HL-60/S4 (cell line): ENCODE measurements around the gene PDE5A.
"Not testable (repeated sequence)": the region's sequence is repeated elsewhere in the genome, so short reads cannot be mapped to it uniquely, and the experiment has no call there.

ENCODE experiments used
- in situ Hi-C: fragments of 300-500 bp; cut with MboI; formaldehyde crosslinking; loops from 2 replicates; pipeline ENCODE4 v1.14.3; 2022; ENCODE audit warnings: low sequenced_read_pairs

PDE5A gene

DNA sequence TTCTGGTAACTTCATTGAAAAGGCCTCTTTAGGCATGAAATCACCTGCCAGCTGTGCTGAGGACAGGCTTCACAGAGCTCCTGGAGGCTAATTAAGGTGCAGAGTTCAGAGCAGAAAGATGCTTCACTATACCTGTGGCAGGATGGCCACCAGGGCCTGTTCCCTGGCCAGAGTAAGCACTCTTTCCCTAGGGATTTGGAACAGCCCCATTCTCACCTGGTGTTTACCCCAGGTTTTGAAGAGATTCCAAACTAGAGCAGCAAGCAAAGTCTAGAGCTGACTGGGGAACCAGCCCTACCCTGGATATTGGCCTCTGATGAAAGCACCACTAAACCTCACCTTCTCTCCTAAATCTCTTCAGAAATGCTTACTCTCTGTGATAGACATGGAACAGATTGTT lies 148.8 kb downstream of the PDE5A start:
- in situ Hi-C loops, result loop anchor here (25.0 kb wide), 1 partner anchor 493 kb away; no protein-coding TSS in a partner anchor

DNA sequence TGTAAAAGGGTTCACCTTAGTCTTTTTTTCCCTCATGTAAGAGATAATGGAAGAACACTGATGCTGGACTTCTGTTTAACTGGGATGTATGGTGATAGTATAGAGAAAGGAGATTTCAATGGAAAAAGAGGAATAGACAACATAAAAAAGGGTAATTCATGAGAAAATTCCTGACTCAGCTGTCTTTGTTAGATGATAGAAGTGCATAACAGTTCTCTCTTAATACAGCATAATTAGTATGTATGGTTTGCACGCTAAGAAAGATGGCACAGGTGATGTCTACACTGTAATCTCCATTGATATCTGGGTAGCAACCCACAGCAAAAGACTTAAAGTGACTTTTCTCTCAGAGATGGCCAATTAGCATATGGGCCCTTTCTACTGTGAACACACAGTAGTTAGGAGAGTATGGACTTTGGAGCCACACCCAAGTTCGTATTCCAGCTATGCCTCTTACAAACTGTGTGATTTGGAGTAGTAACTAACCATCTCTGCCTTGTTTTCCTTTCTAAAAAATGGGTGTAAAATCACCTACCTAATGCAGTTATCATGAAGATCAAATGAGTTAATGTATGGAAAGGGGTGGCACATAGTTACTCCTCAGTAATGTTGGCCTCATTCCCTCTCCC lies 149.3 kb downstream of the PDE5A start:
- in situ Hi-C loops, result loop anchor here (25.0 kb wide), 1 partner anchor 492 kb away; no protein-coding TSS in a partner anchor

DNA sequence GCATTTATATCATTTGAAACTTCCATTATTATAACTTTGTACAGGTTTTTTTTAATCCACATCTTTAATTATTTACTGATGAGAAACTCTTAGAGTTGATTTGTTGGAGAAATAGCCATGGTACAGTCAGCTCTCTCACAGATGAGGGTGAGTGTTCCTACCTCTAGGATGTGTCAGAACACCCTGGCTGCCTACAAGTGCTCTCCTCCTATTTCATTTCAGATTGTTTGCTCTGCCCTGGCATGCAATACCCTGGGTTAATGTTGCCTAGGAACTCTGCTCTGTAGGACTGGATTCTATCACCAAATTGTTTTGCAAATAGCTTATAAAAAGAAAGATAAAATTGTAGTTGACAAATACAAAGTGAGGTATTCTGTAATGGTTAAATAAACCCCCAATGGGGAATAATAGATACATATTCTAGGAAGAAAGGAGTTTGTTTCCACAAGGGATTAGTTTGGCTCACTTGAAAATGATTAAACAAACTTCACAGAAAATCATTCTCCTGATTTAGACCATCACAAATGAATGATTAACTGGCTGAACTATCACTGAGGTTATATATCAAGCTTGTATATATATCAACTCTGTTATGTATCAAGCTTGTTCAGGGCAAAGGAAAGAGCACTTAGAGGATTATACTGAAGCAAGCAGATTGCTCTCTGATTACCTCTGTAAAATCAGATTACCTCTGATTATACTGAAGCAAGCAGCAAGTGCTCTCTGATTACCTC lies 150.0 kb downstream of the PDE5A start:
- in situ Hi-C loops, result loop anchor here (25.0 kb wide), 1 partner anchor 491 kb away; no protein-coding TSS in a partner anchor

DNA sequence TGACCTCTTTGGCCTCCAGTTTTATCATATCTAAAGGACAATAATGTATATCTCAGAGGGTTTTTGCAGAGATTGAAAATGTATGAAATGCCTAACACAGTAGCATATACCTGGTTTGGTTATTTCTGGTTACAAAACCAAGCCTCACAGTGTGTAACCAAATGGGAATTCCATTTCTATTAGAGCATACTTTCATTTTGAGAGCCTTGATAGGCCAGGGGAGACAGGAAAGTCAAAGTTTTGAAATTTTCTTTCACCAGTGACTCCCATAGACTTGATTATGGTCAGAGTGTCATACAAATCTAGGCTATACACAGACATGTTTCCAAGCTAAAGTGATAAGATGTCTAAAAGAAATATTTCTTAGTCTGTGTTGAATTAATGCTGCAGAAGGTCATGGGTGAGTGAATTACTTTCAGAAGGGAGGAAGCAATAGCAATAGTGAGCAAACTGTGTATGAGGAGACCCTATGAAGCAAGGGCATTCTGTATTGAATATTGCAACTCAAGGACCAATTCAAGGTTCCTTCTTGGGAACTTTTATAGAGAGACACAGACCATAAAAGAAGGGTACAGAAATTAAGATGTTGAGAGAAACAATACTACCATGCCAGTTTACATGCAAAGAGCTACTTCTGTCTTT lies 151.1 kb downstream of the PDE5A start:
- in situ Hi-C loops, result loop anchor here (25.0 kb wide), 1 partner anchor 490 kb away; no protein-coding TSS in a partner anchor

DNA sequence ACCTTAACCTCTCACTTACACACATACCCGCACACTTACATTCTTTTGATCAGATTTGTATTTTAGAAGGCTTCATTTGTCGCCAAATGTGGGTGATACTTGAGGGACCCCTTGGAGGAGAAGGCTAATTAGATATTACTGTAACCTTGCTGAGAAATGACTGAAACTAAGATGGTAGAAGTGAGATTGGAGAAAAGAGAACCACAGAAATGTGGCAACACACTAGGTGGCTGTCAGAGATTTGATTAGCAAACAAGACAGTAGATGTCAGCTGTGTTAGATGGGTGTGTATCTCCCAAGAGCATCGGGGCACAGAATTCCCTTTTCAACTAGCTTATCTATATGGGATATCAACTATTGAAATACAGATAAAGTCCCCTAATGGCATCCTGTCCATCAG lies 157.3 kb downstream of the PDE5A start:
- in situ Hi-C loops, result no loop called here

DNA sequence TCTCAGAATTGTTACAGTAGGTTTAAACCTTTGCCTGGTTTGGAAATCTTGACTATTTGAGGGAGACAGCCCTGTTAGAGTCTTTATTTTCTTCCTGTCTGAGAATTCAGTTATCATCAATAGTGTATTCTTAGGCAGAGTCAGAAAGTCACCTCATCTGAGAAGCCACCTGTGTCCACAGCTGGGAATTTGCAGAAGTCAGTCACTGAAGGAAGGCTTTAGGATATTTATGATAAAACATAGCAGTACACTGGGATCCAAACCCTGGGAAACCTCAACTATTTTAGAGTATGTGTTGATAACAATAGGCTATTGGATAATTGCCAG lies 157.9 kb downstream of the PDE5A start:
- in situ Hi-C loops, result not testable (repeated sequence)

DNA sequence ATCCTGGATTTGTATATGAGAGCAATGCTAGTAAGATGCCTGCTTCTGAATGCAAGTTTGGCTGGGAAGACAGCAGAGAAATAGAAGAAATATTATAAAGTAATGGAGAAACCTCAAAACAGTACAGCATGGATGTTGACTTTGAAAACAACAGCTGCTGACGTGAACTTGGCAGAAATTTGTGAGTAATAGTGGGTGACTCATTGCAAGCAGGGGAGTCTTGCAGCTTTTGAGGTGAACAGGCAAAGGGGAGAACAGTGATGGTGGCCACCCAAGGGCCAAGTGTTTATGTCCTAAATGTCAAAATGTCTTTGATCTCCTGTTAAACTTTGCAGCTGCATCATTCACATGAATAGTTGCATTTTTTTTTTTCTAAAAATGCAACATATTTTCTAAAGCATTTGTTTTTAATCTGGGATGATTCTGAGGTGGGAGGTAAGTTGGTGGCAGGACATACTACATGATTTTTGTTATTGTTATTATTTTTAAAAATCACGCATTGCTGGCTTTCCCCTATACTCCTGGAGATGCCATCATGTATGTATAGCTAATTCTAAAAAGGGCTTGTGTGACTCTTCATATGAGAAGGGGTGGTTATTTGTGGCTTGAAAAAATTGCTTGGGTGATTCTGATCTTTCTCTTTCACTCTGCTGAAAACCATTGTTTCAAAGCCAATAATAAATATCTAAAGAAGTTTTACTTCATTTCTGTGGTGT lies 158.4 kb downstream of the PDE5A start:
- in situ Hi-C loops, result not testable (repeated sequence)

DNA sequence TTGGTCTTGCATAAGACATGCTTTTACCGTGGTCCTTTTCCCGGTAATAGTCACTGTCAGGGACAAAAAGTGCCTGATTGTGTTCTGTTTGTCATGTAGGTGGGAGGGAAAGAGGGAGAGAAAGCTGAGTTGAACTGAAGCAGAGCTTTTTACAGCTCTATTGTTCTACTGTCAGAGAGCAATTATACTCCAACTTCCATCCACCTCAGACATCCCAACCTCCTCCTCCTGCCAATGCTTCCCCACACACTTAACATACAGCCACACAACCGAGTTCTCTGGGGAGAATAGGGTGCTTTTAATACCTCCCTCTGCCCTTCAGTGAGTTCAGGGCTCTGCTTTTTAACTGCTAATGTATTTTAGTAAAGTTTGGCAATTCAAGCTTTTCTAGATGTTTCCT lies 159.6 kb downstream of the PDE5A start:
- in situ Hi-C loops, result not testable (repeated sequence)

DNA sequence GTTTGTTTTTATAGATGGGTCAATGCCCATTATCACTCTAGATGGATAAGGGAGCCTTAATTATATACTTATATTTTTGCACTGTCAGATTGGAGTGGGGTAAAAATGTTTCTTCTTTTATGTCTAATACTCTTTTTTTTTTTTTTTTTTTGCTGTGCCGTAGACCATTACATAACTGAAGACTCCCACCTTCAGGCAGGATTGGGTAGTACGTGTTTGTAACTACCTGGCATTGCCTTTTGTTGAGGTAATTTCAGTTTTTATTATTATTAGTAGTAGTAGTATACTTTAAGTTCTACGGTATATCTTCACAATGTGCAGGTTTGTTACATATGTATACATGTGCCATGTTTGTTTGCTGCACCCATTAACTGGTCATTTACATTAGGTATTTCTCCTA lies 165.9 kb downstream of the PDE5A start:
- in situ Hi-C loops, result not testable (repeated sequence)

DNA sequence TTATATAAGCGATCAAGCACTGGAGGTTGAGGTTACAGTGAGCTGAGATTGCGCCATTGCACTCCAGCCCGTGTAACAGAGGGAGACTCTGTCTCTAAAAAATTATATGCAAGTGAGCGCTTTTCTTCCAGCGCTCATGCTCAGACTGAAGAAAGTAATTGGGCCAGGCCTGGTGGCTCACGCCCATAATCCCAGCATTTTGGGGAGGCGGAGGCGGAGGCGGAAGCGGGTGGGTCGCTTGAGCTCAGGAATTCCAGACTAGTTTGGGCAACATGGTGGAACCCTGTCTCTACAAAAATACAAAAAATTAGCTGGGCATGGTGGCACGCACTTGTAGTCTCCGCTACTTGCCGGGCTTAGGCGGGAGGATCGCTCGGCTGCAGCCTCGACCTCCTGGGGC lies 172.9 kb downstream of the PDE5A start:
- in situ Hi-C loops, result not testable (repeated sequence)

DNA sequence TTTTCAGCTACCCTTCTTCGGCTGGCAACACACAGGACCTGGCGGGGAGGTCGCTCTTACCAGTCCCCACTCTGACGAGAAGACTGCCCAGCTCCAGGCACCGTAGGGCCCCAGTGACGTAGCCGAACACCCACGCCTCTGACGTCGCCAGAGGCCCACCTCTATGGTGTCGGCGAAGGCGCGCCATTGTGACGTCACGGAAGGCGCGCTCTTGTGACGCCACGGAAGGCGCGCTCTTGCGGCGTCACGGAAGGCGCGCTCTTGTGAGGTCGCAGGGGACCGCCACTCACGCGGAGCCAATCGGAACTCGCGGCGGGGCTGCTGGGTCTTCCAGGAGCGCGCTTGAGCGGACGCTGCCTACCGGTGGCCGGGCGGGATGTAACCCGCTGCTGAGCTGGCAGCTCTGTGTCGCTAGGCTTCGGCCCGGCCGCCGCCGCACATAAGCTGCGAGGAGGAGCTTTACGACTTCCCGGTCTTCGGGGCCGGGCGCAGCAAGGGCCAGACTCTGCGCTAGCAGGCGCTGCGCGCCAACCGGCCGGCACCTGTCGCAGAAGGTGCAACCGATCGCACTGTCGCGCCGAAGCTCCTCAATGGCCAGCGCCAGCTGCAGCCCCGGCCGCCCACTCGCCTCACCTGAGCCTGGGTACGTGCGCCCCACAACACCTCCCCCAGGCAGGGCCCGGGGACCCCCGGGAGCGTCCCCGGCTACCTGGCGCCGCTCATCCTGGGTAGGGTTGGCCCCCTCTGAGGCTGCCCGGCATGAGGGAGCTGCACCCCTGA lies 173.9 kb downstream of the PDE5A start:
- in situ Hi-C loops, result not testable (repeated sequence)

DNA sequence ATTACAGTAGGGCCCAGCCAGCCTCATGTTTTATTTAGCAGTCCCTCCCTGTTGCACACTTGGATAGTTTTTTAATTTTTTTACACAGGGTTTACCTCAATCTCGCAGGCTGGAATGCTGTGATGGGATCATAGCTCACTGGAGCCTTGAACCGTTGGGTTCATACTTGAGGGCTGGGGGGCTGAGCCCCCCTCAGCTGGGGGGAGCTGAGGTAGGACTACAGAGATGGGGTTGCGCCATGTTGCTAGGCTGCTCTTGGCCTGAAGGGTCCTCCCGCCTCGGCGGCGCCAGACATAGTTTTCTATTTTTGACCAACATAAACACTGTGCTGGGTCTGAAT lies 174.5 kb downstream of the PDE5A start:
- in situ Hi-C loops, result not testable (repeated sequence)

DNA sequence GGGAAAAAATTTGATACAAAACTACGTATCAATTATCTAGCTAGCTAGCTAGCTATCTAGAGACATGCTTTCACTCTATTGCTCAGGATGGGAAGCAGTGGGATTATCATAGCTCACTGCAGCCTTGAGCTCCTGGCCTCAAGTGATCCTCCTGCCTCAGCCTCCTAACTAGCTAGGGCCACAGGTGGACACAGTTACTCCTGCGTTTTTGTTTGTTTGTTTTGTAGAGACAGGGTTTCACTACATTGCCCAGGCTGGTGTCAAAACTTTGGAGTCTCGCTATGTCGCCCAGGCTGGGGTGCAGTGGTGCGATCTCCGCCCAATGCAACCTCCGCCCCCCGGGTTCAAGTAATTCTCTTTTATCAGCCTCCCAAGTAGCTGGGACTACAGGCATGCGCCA lies 175.3 kb downstream of the PDE5A start:
- in situ Hi-C loops, result not testable (repeated sequence)

DNA sequence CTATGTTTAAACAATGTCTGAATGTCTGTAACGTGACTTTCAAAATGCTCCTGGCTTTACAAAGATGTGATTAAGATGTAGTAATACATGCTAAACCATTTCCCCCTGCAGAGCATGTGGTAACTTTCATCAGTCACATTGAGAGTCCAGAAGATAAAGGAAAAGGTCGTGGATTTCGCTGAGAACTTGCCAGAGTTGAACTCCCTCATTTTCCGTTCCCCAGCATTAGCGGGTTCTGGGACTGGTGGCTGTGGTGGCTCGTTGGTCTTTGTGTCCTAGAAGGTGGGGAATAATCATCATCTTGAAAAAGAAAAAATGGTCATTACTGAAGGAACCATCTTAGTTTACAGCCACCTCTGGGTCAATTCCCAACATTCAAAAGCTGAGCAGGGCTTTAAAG lies 178.8 kb downstream of the PDE5A start:
- in situ Hi-C loops, result not testable (repeated sequence)
